Neural crest cell (in vitro differentiated cells): ENCODE data around the gene ANGPTL5. TPM values are rescaled to one million over a fixed set of nuclear protein-coding genes. Genes with fewer than 3 reads are reported as not detected.

ENCODE experiments used
- DNase-seq: peaks from one replicate; pipeline ENCODE4 v3.0.0; 2021; ENCODE audit warnings: low read depth, mixed read lengths, low spot score
- H3K27ac Mint-ChIP-seq: one replicate; pipeline ENCODE4 v1.8.0; 2021; ENCODE audit warnings: mild to moderate bottlenecking, mixed read lengths; ENCODE audit not compliant: unreplicated experiment
- H3K27me3 Mint-ChIP-seq: 2 replicates; pipeline ENCODE4 v1.8.0; 2021; ENCODE audit warnings: low read depth, mild to moderate bottlenecking, mixed read lengths
- H3K36me3 Mint-ChIP-seq: 2 replicates; pipeline ENCODE4 v1.8.0; 2021; ENCODE audit warnings: low read depth, mild to moderate bottlenecking, mixed read lengths
- H3K4me1 Mint-ChIP-seq: 2 replicates; pipeline ENCODE4 v1.8.0; 2021; ENCODE audit warnings: mixed read lengths
- H3K4me3 Mint-ChIP-seq: one replicate; pipeline ENCODE4 v1.8.0; 2021; ENCODE audit warnings: mild to moderate bottlenecking, mixed read lengths
- H3K9me3 Mint-ChIP-seq: 2 replicates; pipeline ENCODE4 v1.8.0; 2021; ENCODE audit warnings: mixed read lengths
- CTCF ChIP-seq: fragments of 200-600 bp; sonication (generic); conservative IDR thresholded peaks from 2 replicates; pipeline ENCODE4 v1.5.0; 2021; ENCODE audit warnings: antibody characterized with exemption, mild to moderate bottlenecking
- total RNA-seq: library from RNA; stranded (reverse); gene quantifications from 2 replicates; pipeline ENCODE4 v1.2.1, GENCODE V29; 2021

The ANGPTL5 gene
- total RNA-seq, 1 donor from 2014 or later, result not detected

- no peak for TF ChIP-seq CTCF
- H3K4me3 Mint-ChIP-seq, result no peak overlapping the region
- DNase-seq, result no peak
- H3K27me3 Mint-ChIP-seq, result no peaks in the 10 kb centered on the region
- H3K9me3 Mint-ChIP-seq, result peaks cover 3% of the 10 kb centered on the region
- no peaks in the 10 kb centered on the region for H3K36me3 Mint-ChIP-seq
- H3K27ac Mint-ChIP-seq, result no peak overlapping the region
- H3K4me1 Mint-ChIP-seq, result no peaks in the 10 kb centered on the region
Observed at GRCh38 chr11:101870510-101870909, 45.8 kb downstream of the ANGPTL5 start.

- no peaks in the 10 kb centered on the region for H3K36me3 Mint-ChIP-seq
- H3K27ac Mint-ChIP-seq, result no peak overlapping the region
- no peaks in the 10 kb centered on the region for H3K27me3 Mint-ChIP-seq
- DNase-seq, result no peak
- H3K9me3 Mint-ChIP-seq, result peaks cover 5% of the 10 kb centered on the region
- no peaks in the 10 kb centered on the region for H3K4me1 Mint-ChIP-seq
- no peak for TF ChIP-seq CTCF
- H3K4me3 Mint-ChIP-seq, result no peak overlapping the region
Observed at GRCh38 chr11:101867951-101868350, 48.4 kb downstream of the ANGPTL5 start.

GRCh38 chr11:101866619-101867491 is 49.5 kb downstream of the ANGPTL5 start:
- no peak for TF ChIP-seq CTCF
- Mint-ChIP-seq H3K27ac (no peak overlapping the region), H3K27me3 (no peaks in the 10 kb centered on the region), H3K9me3 (peaks cover 5% of the 10 kb centered on the region), H3K36me3 (no peaks in the 10 kb centered on the region), H3K4me3 (no peak overlapping the region), H3K4me1 (no peaks in the 10 kb centered on the region)
- DNase-seq, result no peak

GRCh38 chr11:101864098-101864497 is 52.2 kb downstream of the ANGPTL5 start:
- no peak overlapping the region for H3K4me3 Mint-ChIP-seq
- no peak for TF ChIP-seq CTCF
- no peaks in the 10 kb centered on the region for H3K36me3 Mint-ChIP-seq
- peaks cover 4% of the 10 kb centered on the region for H3K4me1 Mint-ChIP-seq
- H3K27ac Mint-ChIP-seq, result no peak overlapping the region
- H3K9me3 Mint-ChIP-seq, result peaks cover 5% of the 10 kb centered on the region
- no peaks in the 10 kb centered on the region for H3K27me3 Mint-ChIP-seq
- DNase-seq, result no peak

GRCh38 chr11:101863361-101863760 is 53.0 kb downstream of the ANGPTL5 start:
- peaks cover 5% of the 10 kb centered on the region for H3K9me3 Mint-ChIP-seq
- peaks cover 4% of the 10 kb centered on the region for H3K4me1 Mint-ChIP-seq
- H3K27ac Mint-ChIP-seq, result no peak overlapping the region
- DNase-seq, result no peak
- no peaks in the 10 kb centered on the region for H3K36me3 Mint-ChIP-seq
- no peak overlapping the region for H3K4me3 Mint-ChIP-seq
- no peak for TF ChIP-seq CTCF
- H3K27me3 Mint-ChIP-seq, result no peaks in the 10 kb centered on the region
